ENCODE measurements around the gene OR1G1.
"Not testable (repeated sequence)": the region's sequence is repeated elsewhere in the genome, so short reads cannot be mapped to it uniquely, and the experiment has no call there.

Gene OR1G1

GRCh38 chr17:3127451-3127850 lies at the start of gene OR1G1:
TSS of gene OR1G1 (minus strand) at chr17:3127551. CDS start at chr17:3127551, 0 bp downstream.
- no peak for DNase-seq

GRCh38 chr17:3167574-3167973 lies 40.2 kb upstream of the OR1G1 start:
- DNase-seq = no peak

GRCh38 chr17:3157218-3157617 lies 29.9 kb upstream of the OR1G1 start:
- no peak for DNase-seq

DNA sequence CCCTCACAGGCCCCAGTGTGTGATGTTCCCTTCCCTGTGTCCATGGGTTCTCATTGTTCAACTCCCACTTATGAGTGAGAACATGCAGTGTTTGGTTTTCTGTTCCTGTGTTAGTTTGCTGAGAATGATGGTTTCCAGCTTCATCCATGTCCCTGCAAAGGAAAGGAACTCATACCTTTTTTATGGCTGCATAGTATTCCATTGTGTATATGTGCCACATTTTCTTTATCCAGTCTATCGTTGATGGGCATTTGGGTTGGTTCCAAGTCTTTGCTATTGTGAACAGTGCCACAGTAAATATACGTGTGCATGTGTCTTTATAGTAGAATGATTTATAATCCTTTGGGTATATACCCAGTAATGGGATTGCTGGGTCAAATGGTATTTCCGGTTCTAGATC lies 10.1 kb upstream of the OR1G1 start:
- DNase-seq = not testable (repeated sequence)

- DNase-seq = no peak
These were observed 23.0 kb downstream of the OR1G1 start, which contains the start of gene OR1D2 for GRCh38 chr17:3104322-3104721. TSS of gene OR1D2 (minus strand) at chr17:3104422. CDS start at chr17:3092996, 11,426 bp downstream.
